Suppressor macrophage (primary cell): Measurements from ENCODE around the gene GSTM1.

Experiments
- DNase-seq, 4 experiments: peaks; one replicate each; pipeline ENCODE4 v3.0.0-alpha.2; 2020 to 2022

Gene GSTM1

DNA sequence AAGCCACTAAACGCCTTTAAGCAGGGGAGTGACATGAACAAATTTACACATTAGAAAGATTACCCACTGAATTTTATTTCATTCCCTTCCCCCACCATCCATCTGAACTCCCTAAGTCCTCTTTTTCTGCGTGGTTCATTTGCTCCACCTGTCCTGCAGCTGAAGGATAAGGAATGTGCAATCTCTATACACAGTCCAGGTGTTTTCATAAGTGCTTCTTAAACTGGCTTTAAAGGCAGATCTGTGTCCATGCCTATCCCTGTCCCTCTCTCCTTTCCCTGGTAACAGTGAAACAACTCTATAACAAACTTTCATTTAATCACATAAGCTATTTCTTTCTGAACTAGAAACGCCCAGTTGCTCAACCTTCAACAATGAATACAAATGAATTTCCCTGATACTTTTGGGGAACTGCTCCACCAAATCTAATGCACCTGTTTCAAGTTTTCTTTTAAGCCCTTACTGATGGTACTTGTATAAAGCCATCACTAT lies 44.8 kb downstream of the GSTM1 start:
- no peak for DNase-seq

DNA sequence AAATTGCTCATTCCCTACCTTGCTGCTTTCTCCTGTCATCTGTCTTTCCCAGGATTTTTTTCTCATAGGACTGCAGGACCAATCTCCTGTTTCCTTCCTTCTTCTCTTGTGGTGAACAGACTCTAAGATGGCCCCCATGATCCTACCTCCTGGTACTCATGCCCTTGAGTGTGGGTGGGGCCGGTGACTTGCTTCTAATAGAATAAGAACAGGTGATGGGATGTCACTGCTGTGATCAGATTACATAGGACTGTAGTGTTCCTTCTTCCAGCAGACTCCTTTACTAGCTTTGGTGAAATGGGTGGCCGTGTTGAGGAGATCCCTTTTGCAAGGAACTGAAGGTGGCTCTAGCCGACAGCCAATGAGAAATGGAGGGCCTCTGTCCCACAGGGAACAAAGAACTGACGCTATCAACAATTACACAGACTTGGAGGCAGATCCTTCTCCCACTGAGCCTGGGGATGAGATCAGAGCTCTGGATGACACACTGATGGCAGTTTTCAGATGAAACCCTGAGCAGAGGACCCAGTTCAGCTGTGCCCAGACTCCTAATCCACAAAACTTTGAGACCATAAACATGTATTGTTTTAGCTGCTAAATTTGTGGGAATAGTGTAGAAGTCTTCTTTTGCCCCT lies 45.7 kb downstream of the GSTM1 start:
- no peak for DNase-seq

DNA sequence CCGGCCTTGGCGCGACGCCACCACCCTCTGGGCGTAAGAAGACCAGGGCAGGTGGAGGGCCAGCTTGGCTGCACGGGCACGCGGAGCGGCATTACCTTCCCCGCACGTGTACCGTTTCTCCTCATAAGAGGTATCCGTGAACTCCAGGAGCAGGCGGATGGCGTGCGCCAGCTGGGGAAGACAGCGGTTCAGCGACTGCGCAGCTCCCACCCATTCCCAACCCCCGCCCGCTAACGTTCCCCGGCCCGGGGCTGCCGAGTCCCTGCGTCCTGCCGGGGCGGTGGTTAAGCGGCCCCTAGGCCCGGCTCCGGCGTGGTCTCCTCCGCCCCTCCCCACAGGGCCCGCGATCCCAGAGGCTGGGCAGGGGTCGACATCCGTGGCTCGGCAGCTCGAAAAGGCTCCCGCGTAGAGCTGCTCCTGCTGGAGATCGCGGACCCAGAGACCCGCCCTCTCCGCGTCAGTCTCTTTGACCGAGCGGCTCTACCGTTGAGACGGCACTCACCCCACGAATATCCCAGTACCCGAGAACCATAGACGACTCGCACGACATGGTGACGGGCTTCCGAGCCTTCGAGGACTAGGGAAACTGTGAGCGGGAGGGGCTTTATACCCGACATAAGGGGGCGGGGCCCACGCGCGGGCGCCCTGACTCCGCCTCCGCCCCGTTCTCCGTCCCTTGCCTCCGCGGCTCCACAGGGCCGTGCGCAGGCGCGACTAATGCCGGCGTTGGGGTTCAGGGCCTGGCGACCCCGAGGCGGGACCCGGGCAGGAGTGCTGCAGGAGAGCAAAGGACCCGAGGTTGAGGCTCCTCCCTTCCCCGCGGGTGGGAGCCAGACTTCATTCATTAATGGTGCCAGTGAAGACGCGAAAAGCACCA lies 52.4 kb downstream of the GSTM1 start:
- peak; percentile 71 to 87 (median 80) for DNase-seq

DNA sequence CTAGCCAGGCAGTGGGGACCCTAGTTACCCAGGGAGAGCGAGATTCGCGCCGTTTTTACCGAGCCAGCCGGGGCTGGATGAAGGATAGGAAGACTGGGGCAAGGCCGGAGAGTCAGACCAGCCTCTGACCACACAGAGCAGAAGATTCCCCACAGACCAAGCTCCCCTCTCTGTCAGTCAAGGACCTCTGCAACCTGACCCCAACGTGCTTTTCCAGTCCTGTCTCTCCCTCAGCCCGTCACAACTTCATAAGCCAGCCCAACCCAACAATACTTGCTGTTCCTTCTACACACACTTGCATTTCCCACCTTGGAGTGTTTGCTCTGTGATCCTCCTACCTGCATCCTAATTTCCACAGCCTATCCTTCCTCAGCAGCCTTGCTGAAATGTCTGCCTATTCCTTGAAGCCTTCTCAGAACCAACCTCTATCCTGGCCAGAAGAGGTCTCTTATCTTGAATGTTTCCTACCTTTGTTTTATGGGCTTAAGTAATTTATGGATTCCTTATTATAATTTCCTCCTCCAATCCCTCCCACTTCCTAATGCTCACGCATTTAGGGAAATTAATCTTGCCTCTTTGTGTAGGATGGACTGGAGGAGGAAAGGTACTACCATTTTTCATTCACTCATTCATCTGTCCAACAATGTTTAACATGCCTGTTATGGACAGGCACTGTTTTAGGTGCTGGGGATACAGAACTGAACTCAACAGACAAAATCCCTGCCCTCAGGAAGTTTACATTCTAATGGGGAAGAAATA lies 53.2 kb downstream of the GSTM1 start, which contains the start of gene GSTM3:
Gene GSTM3 (minus strand): TSS at position 424 of the 759 bp plus-strand sequence. CDS start 751 bp downstream, outside the sequence.
- no peak for DNase-seq
